ENCODE results near the gene HSD17B7.

GRCh38 chr1:162782671-162783070 lies 7.8 kb upstream of the HSD17B7 start:
- TF ChIP-seq CTCF (conservative IDR thresholded peaks at IDR 0.05 in 1 of 2, IDR thresholded peaks at IDR 0.05 in 1 of 2; ENCODE audit: extremely low read depth in 1 of 2, insufficient read depth in 1 of 2, low read depth in 1 of 2, low read length in 2 of 2) (no peak), EZH2 (IDR thresholded peaks at IDR 0.05; ENCODE audit: borderline replicate concordance, low read length) (no peak)
